ENCODE data around the gene TBX2. TPM values are rescaled to one million over a fixed set of nuclear protein-coding genes. Genes with fewer than 3 reads are reported as not detected.

The TBX2 gene
- total and polyA plus RNA-seq, 12 donors, result 4.6 to 31.1 (median 11.8) TPM

GRCh38 chr17:61360318-61360943 lies 39.2 kb upstream of the TBX2 start:
- no peaks in the 10 kb centered on the region for H3K9me3 ChIP-seq
- ATAC-seq (no peak), DNase-seq (no peak)
- H3K27me3 ChIP-seq, result peaks cover 0 to 21% (median 0%) of the 10 kb centered on the region in 7 donors
- H3K36me3 ChIP-seq, result no peaks in the 10 kb centered on the region
- H3K27ac ChIP-seq, result no peak overlapping the region
- intact Hi-C loops (cut with DNase I), result no loop called here
- H3K4me1 ChIP-seq, result no peaks in the 10 kb centered on the region
- no peak overlapping the region for H3K4me3 ChIP-seq
- TF ChIP-seq, protein P1, sequence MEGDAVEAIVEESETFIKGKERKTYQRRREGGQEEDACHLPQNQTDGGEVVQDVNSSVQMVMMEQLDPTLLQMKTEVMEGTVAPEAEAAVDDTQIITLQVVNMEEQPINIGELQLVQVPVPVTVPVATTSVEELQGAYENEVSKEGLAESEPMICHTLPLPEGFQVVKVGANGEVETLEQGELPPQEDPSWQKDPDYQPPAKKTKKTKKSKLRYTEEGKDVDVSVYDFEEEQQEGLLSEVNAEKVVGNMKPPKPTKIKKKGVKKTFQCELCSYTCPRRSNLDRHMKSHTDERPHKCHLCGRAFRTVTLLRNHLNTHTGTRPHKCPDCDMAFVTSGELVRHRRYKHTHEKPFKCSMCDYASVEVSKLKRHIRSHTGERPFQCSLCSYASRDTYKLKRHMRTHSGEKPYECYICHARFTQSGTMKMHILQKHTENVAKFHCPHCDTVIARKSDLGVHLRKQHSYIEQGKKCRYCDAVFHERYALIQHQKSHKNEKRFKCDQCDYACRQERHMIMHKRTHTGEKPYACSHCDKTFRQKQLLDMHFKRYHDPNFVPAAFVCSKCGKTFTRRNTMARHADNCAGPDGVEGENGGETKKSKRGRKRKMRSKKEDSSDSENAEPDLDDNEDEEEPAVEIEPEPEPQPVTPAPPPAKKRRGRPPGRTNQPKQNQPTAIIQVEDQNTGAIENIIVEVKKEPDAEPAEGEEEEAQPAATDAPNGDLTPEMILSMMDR (IDR thresholded peaks at IDR 0.05), result no peak
- 94 to 96% methylated on average over 3 of the region's 3 CpGs for WGBS, 2 donors

DNA sequence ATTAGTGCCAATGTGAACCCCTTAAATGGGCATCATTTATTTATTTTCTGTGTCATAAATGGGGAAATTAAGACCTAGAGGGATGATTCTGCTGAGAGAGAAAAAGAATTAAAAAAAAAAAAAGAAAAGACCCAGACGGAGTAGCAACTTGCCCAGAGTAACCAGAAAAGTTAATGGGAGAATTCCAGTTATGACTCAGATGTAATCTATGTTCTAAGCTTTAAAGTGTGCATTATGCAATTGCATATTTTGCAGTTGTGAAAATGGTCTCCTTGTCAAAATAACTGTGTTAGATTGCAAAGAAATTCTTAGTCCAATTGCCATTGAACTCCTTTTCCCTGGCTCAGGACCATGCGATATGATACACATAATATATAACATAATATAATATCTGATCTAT lies 38.6 kb upstream of the TBX2 start:
- intact Hi-C loops (cut with DNase I), result no loop called here
- Histone ChIP-seq H3K27me3 (peaks cover 0 to 21% (median 0%) of the 10 kb centered on the region in 7 donors), H3K4me1 (peaks cover 0 to 6% (median 0%) of the 10 kb centered on the region in 9 donors), H3K27ac (no peak overlapping the region), H3K9me3 (no peaks in the 10 kb centered on the region), H3K36me3 (no peaks in the 10 kb centered on the region), H3K4me3 (no peak overlapping the region)
- 87 to 91% methylated on average over 2 of the region's 2 CpGs for WGBS, 2 donors
- DNase-seq, result no peak
- TF ChIP-seq, protein P1 (IDR thresholded peaks at IDR 0.05), result no peak
- ATAC-seq, result no peak

DNA sequence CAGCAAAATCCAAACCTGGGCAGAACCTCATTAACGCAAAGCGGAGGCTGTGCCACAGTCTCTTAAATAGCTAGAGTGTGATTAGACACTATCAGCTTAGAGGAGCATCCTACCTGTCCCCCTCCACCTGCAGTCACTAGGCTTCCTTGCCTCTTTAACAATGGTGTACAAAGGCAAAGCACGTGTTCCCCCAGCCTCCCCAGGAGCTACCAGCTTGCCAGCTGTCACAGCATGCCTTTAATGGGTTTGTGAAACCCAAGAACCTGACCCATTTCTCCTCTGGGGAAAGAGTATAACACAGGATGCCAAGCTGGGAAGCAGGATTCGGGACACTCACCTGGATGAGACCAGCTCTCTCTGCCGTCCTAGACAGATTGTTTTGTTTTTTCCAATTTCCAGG lies 37.2 kb upstream of the TBX2 start:
- intact Hi-C loops (cut with DNase I), result no loop called here
- H3K36me3 ChIP-seq, result no peaks in the 10 kb centered on the region
- no peak for ATAC-seq
- H3K4me3 ChIP-seq, result no peak overlapping the region
- TF ChIP-seq, protein P1 (IDR thresholded peaks at IDR 0.05), result no peak
- 89 to 92% methylated on average over 5 of the region's 5 CpGs for WGBS, 2 donors
- no peak for DNase-seq
- H3K27me3 ChIP-seq, result peaks cover 0 to 21% (median 0%) of the 10 kb centered on the region in 7 donors
- H3K9me3 ChIP-seq, result no peaks in the 10 kb centered on the region
- peaks cover 0 to 11% (median 0%) of the 10 kb centered on the region in 9 donors for H3K4me1 ChIP-seq
- H3K27ac ChIP-seq, result no peak overlapping the region

DNA sequence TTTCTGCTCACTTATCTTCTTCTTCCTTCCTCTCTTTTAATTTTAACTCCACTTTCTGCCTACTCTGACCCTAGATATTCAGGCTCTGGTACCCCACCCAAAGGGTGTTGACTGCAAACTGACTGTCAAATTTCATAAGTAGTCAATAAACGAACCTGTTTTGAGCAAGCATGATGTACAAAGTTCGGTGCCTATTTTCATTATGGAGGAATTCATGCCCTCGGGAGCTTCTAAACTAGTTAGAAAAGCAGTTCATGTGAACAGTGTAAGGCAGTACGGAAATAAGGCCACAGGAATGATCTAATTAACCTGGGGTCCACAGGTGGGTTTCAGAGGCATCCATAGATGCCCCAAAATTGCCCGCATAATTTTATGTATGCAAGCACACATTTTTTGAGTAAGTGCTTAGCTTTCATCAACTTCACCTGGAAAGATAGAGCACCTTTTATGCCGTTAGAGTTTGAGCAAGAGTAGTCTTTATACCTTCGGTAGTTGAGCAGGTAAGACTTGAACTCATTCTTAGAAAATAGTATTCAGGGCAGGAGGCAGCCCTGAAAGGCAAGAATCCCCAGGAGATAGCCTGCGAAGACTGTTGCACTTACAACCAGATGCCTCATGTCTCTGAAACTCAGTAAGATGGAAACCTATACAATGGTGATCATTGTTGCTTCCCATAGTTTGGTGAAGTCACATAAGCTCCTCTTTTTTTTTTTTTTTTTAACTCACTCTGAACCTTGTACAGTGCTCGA lies 36.6 kb upstream of the TBX2 start:
- Histone ChIP-seq H3K9me3 (no peaks in the 10 kb centered on the region), H3K27ac (no peak overlapping the region), H3K4me1 (peaks cover 0 to 11% (median 0%) of the 10 kb centered on the region in 9 donors), H3K4me3 (no peak overlapping the region), H3K36me3 (no peaks in the 10 kb centered on the region), H3K27me3 (peaks cover 0 to 21% (median 0%) of the 10 kb centered on the region in 7 donors)
- 92 to 94% methylated on average over 9 of the region's 9 CpGs for WGBS, 2 donors
- intact Hi-C loops (cut with DNase I), result no loop called here
- TF ChIP-seq, protein P1 (IDR thresholded peaks at IDR 0.05), result no peak
- DNase-seq (no peak), ATAC-seq (no peak)
